IMR-90 (cell line): ENCODE data around the gene EPB41L2. TPM values are rescaled to one million over a fixed set of nuclear protein-coding genes. Genes with fewer than 3 reads are reported as not detected.

Experiments
- ATAC-seq: fragments of 200-7000 bp; cut with Tn5 transposase; 2 replicates; pipeline ENCODE4 v1.9.1; 2020; ENCODE audit warnings: low read depth, mild to moderate bottlenecking, moderate library complexity
- BruUV-seq: library from RNA; stranded (reverse); fragments of 400-500 nt; replicated peaks from 2 replicates; lab custom pipeline; 2021; lab: Mats Ljungman, UMichigan
- CTCF ChIA-PET: fragments of 300-600 bp; formaldehyde crosslinking; extraction: SDS; loops from one replicate; lab custom pipeline; 2021; ENCODE audit warnings: antibody characterized with exemption; lab: Yijun Ruan, JAX
- POLR2A ChIA-PET: fragments of 300-600 bp; sonication (Branson Sonifier 250); formaldehyde crosslinking; loops from one replicate; lab custom pipeline; 2022; ENCODE audit warnings: antibody characterized with exemption; ENCODE audit not compliant: unreplicated experiment; lab: Charles Lee
- DNase-seq: peaks from one replicate; pipeline ENCODE4 v3.0.0; 2013
- H2AFZ ChIP-seq: replicated peaks from 2 replicates; pipeline ENCODE3; 2013; ENCODE audit warnings: low read length, mild to moderate bottlenecking; ENCODE audit not compliant: poor library complexity
- H2AK5ac ChIP-seq: 2 replicates; pipeline ENCODE4 v1.6.1; 2013; ENCODE audit warnings: low read depth, low read length, inconsistent platforms
- H2AK9ac ChIP-seq: replicated peaks from 2 replicates; pipeline ENCODE3; 2013; ENCODE audit warnings: mild to moderate bottlenecking, low read depth, low read length, moderate library complexity; ENCODE audit not compliant: poor library complexity
- H2BK120ac ChIP-seq: 2 replicates; pipeline ENCODE4 v1.6.1; 2013; ENCODE audit warnings: low read depth, low read length, inconsistent platforms
- H2BK15ac ChIP-seq: 3 replicates; pipeline ENCODE4 v1.6.1; 2013; ENCODE audit warnings: low read depth, low read length, inconsistent platforms
- H2BK20ac ChIP-seq: 2 replicates; pipeline ENCODE4 v1.6.1; 2013; ENCODE audit warnings: low read depth, mild to moderate bottlenecking, inconsistent platforms, low read length, moderate library complexity
- H2BK5ac ChIP-seq: 2 replicates; pipeline ENCODE4 v1.6.1; 2013; ENCODE audit warnings: mild to moderate bottlenecking, low read depth, low read length, inconsistent platforms; ENCODE audit not compliant: poor library complexity, severe bottlenecking
- H3K14ac ChIP-seq: replicated peaks from 2 replicates; pipeline ENCODE4 v1.6.1; 2013; ENCODE audit warnings: low read depth, low read length, inconsistent platforms
- H3K18ac ChIP-seq: 2 replicates; pipeline ENCODE4 v1.6.1; 2013; ENCODE audit warnings: low read depth, low read length, control low read depth
- H3K23ac ChIP-seq: 2 replicates; pipeline ENCODE4 v1.6.1; 2013; ENCODE audit warnings: low read depth, low read length, inconsistent platforms
- H3K27ac ChIP-seq: 2 replicates; pipeline ENCODE4 v1.5.1; 2013; ENCODE audit warnings: mild to moderate bottlenecking, control low read depth, low read length; ENCODE audit not compliant: insufficient read depth
- H3K27me3 ChIP-seq: 2 replicates; pipeline ENCODE4 v1.6.1; 2013; ENCODE audit warnings: low read length; ENCODE audit not compliant: control insufficient read depth, insufficient read depth
- H3K36me3 ChIP-seq: 2 replicates; pipeline ENCODE4 v1.6.1; 2013; ENCODE audit warnings: low read length, mixed read lengths; ENCODE audit not compliant: control insufficient read depth, insufficient read depth
- H3K4ac ChIP-seq: 2 replicates; pipeline ENCODE4 v1.6.1; 2013; ENCODE audit warnings: low read depth, low read length, inconsistent platforms
- H3K4me1 ChIP-seq: 2 replicates; pipeline ENCODE4 v1.6.1; 2013; ENCODE audit warnings: low read length, mixed read lengths; ENCODE audit not compliant: control insufficient read depth, insufficient read depth
- H3K4me2 ChIP-seq: 2 replicates; pipeline ENCODE4 v1.6.1; 2013; ENCODE audit warnings: low read depth, mild to moderate bottlenecking, control low read depth, low read length, moderate library complexity
- H3K4me3 ChIP-seq: 2 replicates; pipeline ENCODE4 v1.5.1; 2013; ENCODE audit warnings: low read depth, mild to moderate bottlenecking, control low read depth, low read length, moderate library complexity; ENCODE audit not compliant: insufficient read depth
- H3K56ac ChIP-seq: 2 replicates; pipeline ENCODE4 v1.6.1; 2013; ENCODE audit warnings: low read length, inconsistent platforms; ENCODE audit not compliant: insufficient read depth; ENCODE audit errors: extremely low read depth
- H3K79me1 ChIP-seq, 2 experiments: 2 replicates each; pipeline ENCODE4 v1.6.1; 2013; ENCODE audit warnings: low read length in 2 of 2, inconsistent platforms in 1 of 2, low read depth in 1 of 2
- H3K9ac ChIP-seq: 2 replicates; pipeline ENCODE4 v1.6.1; 2013; ENCODE audit warnings: low read depth, low read length, control low read depth
- H3K9me1 ChIP-seq: 2 replicates; pipeline ENCODE4 v1.6.1; 2013; ENCODE audit warnings: low read length, inconsistent platforms; ENCODE audit not compliant: insufficient read depth
- H3K9me3 ChIP-seq: 2 replicates; pipeline ENCODE4 v1.6.1; 2013; ENCODE audit warnings: low read length; ENCODE audit not compliant: control insufficient read depth, insufficient read depth
- H4K20me1 ChIP-seq: 2 replicates; pipeline ENCODE4 v1.6.1; 2013; ENCODE audit warnings: low read length, inconsistent platforms; ENCODE audit not compliant: insufficient read depth
- H4K5ac ChIP-seq: 2 replicates; pipeline ENCODE4 v1.6.1; 2013; ENCODE audit warnings: mild to moderate bottlenecking, low read depth, low read length, control low read depth
- H4K8ac ChIP-seq, 2 experiments: 2 replicates each; pipeline ENCODE4 v1.6.1; 2013; ENCODE audit warnings: low read depth in 2 of 2, low read length in 2 of 2, control low read depth in 1 of 2, inconsistent platforms in 1 of 2
- H4K91ac ChIP-seq: 2 replicates; pipeline ENCODE4 v1.6.1; 2013; ENCODE audit warnings: low read depth, low read length, inconsistent platforms; ENCODE audit not compliant: insufficient read depth
- CEBPB ChIP-seq: IDR thresholded peaks from 2 replicates; pipeline ENCODE4 v1.6.1; 2012; ENCODE audit warnings: low read depth, low read length, improper control_type of control experiment
- NFE2L2 ChIP-seq: fragments of 150-350 bp; IDR thresholded peaks from 2 replicates; pipeline ENCODE4 v1.6.1; 2016; ENCODE audit warnings: low read depth, mild to moderate bottlenecking, low read length
- POLR2A ChIP-seq: IDR thresholded peaks from 2 replicates; pipeline ENCODE4 v1.6.1; 2012; ENCODE audit warnings: mild to moderate bottlenecking, low read depth, low read length
- WGBS, 2 experiments: methylation state at CpG; one replicate each; pipeline versions ENCODE4 v1.1.5 to v1.1.7; 2013; ENCODE audit warnings: missing lambda C conversion rate in 2 of 2; ENCODE audit not compliant: insufficient read length in 1 of 2; ENCODE audit errors: extremely low coverage in 2 of 2; 5-methylcytosine and 5-hydroxymethylcytosine counted together
- dilution Hi-C: fragments of 300-500 bp; cut with HindIII; formaldehyde crosslinking; loops from one replicate; pipeline ENCODE4 v1.14.3; 2018; ENCODE audit warnings: low sequenced_read_pairs; ENCODE audit not compliant: unreplicated experiment
- in situ Hi-C: fragments of 300-500 bp; cut with MboI; formaldehyde crosslinking; loops from 3 replicates; pipeline ENCODE4 v1.14.3; 2019; ENCODE audit warnings: low sequenced_read_pairs, inconsistent platforms, mixed read lengths
- intact Hi-C: fragments of 100-400 bp; cut with micrococcal nuclease; formaldehyde crosslinking; loops from 2 replicates; pipeline ENCODE4 v1.10.0; 2022
- polyA plus RNA-seq, 3 experiments: library from polyadenylated mRNA; depleted of rRNA; stranded (reverse); fragments of >200 nt; gene quantifications; 2 replicates each; pipeline ENCODE4 v1.2.3, GENCODE V29; 2012; ENCODE audit warnings: low replicate concordance in 1 of 3
- total RNA-seq: library from RNA; depleted of rRNA; stranded (reverse); fragments of >200 nt; gene quantifications from 2 replicates; pipeline ENCODE4 v1.2.3, GENCODE V29; 2012

Gene EPB41L2
- total and polyA plus RNA-seq, 2 of the 4 experiments (the other 2 are of a cell fraction) = 85.7 to 99.8 TPM

DNA sequence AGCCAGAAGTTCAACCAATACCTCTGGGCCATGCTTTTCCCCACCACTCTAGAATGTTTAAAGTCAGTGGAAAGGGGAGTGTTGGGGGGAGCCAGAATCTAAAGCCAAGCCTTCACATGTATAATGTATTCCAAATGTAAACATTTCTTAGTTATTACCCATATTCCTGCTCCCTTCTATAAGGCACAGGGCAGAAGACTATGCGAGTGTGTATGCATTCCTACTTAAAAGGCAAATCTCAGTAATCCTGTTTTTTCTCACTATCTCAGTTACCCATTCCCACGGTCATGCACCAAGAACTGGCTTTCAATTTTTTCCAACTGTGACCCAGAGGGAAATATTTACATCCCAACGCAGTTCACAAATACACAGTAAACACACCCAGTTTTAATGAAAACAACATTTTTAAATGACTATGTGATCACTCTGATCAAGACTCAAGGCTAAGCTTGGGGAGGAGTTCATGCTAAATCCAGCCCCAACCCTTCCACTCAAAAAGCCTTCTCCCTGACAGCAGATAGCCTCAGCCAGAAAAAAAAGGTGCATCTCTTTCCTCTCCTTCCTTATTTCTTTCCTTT is 57.5 kb downstream of the EPB41L2 start:
- POLR2A ChIA-PET = interaction anchor here (0.5 kb wide), 1 partner anchor 15 kb away, joined by 5 read pairs; no protein-coding TSS in a partner anchor
- Histone ChIP-seq H3K56ac (no peak overlapping the region), H3K18ac (peak overlapping the region; percentile 56; the same call in 1 of the 2 replicates), H3K9ac (no peak overlapping the region), H3K79me1 (peaks cover 50 to 78% of the 10 kb centered on the region in 2 experiments), H3K27me3 (no peaks in the 10 kb centered on the region), H2BK5ac (no peak overlapping the region), H4K91ac (no peak overlapping the region), H3K9me1 (peaks cover 11% of the 10 kb centered on the region; the same call in 1 of the 2 replicates), H4K20me1 (peaks cover 31% of the 10 kb centered on the region), H3K4me1 (peaks cover 22% of the 10 kb centered on the region), H2BK20ac (no peak overlapping the region), H3K14ac (no peak overlapping the region), H3K23ac (no peak overlapping the region), H4K8ac (no peak overlapping the region), H3K9me3 (peaks cover 11% of the 10 kb centered on the region), H2BK15ac (no peak overlapping the region), H2BK120ac (no peak overlapping the region), H2AK5ac (no peak overlapping the region; the same call in 1 of the 2 replicates), H3K4ac (no peak overlapping the region), H2AFZ (no peak overlapping the region), H3K4me2 (no peak overlapping the region), H3K4me3 (no peak overlapping the region), H4K5ac (peak overlapping the region; percentile 42; the same call in 1 of the 2 replicates), H3K27ac (no peak overlapping the region), H3K36me3 (no peaks in the 10 kb centered on the region; the same call in 1 of the 2 replicates), H2AK9ac (no peak overlapping the region)
- BruUV-seq = no TSS peak
- no peak for ATAC-seq
- 30% methylated on average over 2 of the region's 3 CpGs; no CpG with 5 or more reads in 1 of the 2 experiments for WGBS, 2 experiments
- in situ Hi-C loops (no loop called here), dilution Hi-C loops (no loop called here), intact Hi-C loops (no loop called here)
- DNase-seq = no peak
- TF ChIP-seq CEBPB (no peak), NFE2L2 (no peak), POLR2A (no peak)
- CTCF ChIA-PET = no interaction called here
